HG03439 (cell line): Measurements from ENCODE around the gene POLD4.

ENCODE experiments used
- ATAC-seq: cut with Tn5 transposase; IDR thresholded peaks from one replicate; pipeline ENCODE4 v1.9.1; 2021; ENCODE audit warnings: mild to moderate bottlenecking, moderate library complexity; ENCODE audit not compliant: unreplicated experiment

Gene POLD4

GRCh38 chr11:67303132-67303834 is 50.1 kb downstream of the POLD4 start, which contains the start of gene SSH3:
Gene SSH3, plus strand, starts transcription at chr11:67303530. Its CDS starts 96 bp downstream, at chr11:67303626.
- ATAC-seq: no peak

GRCh38 chr11:67302571-67303131 is 50.7 kb downstream of the POLD4 start:
- ATAC-seq: no peak

GRCh38 chr11:67301951-67302516 is 51.3 kb downstream of the POLD4 start:
- no peak for ATAC-seq

- no peak for ATAC-seq
These were observed 51.9 kb downstream of the POLD4 start for GRCh38 chr11:67301313-67301921.
